Measurements from ENCODE around the gene KRT86.
A peak's percentile ranks its signal among the peaks of the same experiment; 100 is the strongest.
"Not testable (repeated sequence)": the region's sequence is repeated elsewhere in the genome, so short reads cannot be mapped to it uniquely, and the experiment has no call there.

Gene KRT86

GRCh38 chr12:52342781-52343490 lies 68.5 kb downstream of the KRT86 start:
- no peak for DNase-seq

GRCh38 chr12:52343550-52343949 lies 69.1 kb downstream of the KRT86 start:
- no peak for DNase-seq

- DNase-seq, result no peak
These were observed 69.7 kb downstream of the KRT86 start for GRCh38 chr12:52344111-52344510.

- DNase-seq, result not testable (repeated sequence)
These were observed 70.6 kb downstream of the KRT86 start for GRCh38 chr12:52345041-52345440.

GRCh38 chr12:52346593-52346992 lies 72.1 kb downstream of the KRT86 start:
- no peak for DNase-seq

- DNase-seq, result no peak
These were observed 72.6 kb downstream of the KRT86 start for GRCh38 chr12:52347016-52347415.

GRCh38 chr12:52347551-52348510 lies 73.4 kb downstream of the KRT86 start:
- DNase-seq, result no peak

- no peak for DNase-seq
These were observed 74.8 kb downstream of the KRT86 start for GRCh38 chr12:52349196-52349595.

- DNase-seq, result no peak
These were observed 75.7 kb downstream of the KRT86 start for GRCh38 chr12:52350021-52350620.

GRCh38 chr12:52350786-52351185 lies 76.3 kb downstream of the KRT86 start:
- no peak for DNase-seq

GRCh38 chr12:52351196-52352059 lies 77.0 kb downstream of the KRT86 start:
- peak; percentile 52 for DNase-seq

- no peak for DNase-seq
These were observed 78.5 kb downstream of the KRT86 start for GRCh38 chr12:52352951-52353350.

- no peak for DNase-seq
These were observed 79.3 kb downstream of the KRT86 start for GRCh38 chr12:52353766-52354165.

- no peak for DNase-seq
These were observed 79.8 kb downstream of the KRT86 start for GRCh38 chr12:52354200-52354599.

GRCh38 chr12:52355176-52355575 lies 80.7 kb downstream of the KRT86 start:
- DNase-seq, result no peak

GRCh38 chr12:52356031-52356761 lies 81.8 kb downstream of the KRT86 start:
- DNase-seq, result no peak

GRCh38 chr12:52356762-52357580 lies 82.5 kb downstream of the KRT86 start:
- no peak for DNase-seq
